SHP77 treated with DMSO at 0.1 percent for 48 hours (cell line): Measurements from ENCODE around the gene VAV2.

Source experiments
- DNase-seq: peaks from one replicate; lab custom pipeline; 2025; lab: John Stamatoyannopoulos, UW

The VAV2 gene

DNA sequence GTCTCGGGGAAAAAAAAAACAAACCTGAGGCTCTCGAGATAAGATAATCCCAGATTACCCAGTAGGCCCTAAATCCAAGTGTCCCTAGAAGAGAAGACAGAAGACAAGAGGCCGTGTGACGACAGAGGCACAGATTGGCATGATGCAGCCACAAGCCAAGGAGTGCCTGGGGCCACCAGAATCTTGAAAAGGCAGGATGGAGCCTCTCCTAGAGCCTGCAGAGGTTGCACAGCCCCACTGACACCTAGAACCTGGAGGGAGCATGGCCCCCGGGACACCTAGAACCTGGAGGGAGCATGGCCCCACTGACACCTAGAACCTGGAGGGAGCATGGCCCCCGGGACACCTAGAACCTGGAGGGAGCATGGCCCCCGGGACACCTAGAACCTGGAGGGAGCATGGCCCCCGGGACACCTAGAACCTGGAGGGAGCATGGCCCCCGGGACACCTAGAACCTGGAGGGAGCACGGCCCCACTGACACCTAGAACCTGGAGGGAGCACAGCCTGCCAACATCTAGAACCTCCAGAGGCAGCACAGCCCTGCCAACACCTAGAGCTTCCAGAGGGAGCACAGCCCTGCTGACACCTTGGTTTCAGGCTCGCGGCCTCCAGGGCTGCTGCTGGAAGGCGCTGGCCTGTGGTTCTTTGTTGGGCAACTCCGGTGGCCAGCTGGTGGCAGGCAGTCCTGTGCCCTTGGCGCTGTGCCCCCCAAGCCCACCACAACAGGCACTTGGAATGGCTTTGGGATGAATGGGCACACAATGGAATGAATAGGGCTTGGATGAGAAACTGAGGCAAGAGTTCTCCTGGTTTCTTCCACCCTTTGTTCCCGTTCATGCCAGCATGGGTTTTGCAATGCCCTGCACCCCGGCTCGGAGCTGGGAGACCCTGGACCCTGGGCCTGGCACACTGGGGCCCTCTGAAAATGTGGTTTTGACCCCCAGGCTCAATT, 39.2 kb downstream of the VAV2 start:
- DNase-seq, result no peak

DNA sequence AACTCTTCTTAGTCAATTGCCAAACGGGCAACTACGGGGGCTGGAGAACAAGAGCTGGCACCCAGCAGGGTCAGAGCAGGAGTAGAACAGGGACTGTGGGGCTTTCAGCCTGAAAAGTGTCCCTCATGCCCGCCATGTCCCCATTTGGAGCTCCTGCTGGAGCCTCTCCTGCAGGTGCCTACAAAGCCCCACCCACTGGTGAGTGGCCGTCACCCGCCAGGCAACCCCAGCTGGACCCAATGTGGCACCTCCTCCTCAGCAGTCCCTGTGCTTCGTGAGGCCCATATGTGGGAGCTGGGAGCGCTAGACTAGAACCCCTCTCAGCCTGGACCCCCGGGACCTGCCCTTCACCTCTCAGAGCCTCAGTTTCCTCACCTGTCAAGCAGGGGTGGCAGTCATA, 40.9 kb downstream of the VAV2 start:
- no peak for DNase-seq

- DNase-seq, result no peak
Observed at GRCh38 chr9:133950629-133951111, 41.5 kb downstream of the VAV2 start.

DNA sequence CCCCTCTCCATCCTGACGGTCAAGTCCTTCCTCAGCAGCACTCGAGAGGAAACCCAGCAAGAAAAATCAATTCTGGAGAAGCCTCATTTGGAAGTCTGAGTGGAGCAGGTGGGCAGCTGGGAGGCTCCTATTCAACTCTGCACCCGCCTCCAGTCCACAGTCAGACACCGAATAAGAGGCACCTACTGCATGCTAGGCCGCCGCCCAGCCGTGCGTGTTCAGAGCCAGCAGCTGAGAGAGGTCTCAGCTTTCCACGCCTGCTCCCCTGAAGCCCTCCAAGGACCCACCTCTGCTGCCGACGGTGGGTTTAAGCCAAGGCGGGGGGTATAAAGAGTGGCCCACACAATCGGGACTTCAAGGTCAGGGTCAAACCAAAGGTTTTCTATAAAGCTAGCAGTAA, 41.9 kb downstream of the VAV2 start:
- DNase-seq, result peak; percentile 67

DNA sequence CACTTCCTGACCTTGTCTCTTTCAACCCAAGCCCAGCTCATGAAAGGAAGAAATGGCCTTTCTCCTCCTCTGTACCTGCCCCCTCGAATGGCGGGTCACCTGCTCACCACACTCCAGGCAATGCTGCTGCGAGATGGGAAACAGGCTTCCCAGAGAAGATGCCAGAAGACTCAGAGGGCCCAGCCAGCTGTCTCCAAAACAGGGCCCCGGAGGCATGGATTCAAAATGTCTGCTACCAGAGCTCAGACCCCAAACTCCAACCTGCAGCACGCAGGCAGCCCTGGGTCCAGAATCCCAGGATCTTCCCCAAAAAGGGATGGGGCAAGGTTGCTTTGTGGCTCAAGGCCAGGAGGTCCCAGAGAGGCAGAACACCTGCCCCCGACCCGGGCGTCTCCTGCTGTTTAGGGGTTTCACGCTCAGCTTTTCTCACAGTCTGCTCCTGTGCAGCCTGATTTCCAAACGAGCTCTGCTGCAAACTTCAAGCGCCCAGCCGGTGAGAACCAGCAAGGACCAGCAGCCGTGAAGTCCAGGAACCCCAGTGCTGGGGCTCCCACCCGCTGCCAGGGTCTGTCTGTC, 42.5 kb downstream of the VAV2 start:
- no peak for DNase-seq

GRCh38 chr9:133948561-133949485, 43.3 kb downstream of the VAV2 start:
- DNase-seq, result no peak

DNA sequence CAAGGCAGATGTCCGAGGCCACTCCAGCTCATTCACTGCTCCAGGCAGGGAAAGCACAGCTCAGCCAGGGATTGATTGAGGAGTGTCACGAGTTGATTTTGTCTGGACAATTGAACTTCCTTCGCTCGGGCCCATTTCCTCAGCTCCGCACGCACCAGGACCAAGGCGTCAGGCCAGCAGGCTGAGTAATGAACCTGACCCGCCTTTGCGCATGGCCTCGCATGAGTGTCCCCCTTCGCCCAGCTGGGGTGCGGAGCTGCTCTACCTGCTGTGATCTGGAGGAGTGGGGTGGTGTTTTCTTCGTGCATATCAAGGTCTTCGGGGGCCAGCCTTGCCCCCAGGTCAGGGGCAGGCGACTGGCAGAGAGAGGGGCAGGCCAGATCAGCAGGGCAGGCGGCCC, 44.0 kb downstream of the VAV2 start:
- no peak for DNase-seq

- no peak for DNase-seq
Observed at GRCh38 chr9:133946840-133947486, 45.2 kb downstream of the VAV2 start.

- no peak for DNase-seq
Observed at GRCh38 chr9:133945977-133946753, 46.0 kb downstream of the VAV2 start.

- DNase-seq, result no peak
Observed at GRCh38 chr9:133945314-133945975, 46.7 kb downstream of the VAV2 start.

GRCh38 chr9:133944746-133945135, 47.4 kb downstream of the VAV2 start:
- no peak for DNase-seq

- DNase-seq, result no peak
Observed at GRCh38 chr9:133943781-133944745, 48.1 kb downstream of the VAV2 start.

DNA sequence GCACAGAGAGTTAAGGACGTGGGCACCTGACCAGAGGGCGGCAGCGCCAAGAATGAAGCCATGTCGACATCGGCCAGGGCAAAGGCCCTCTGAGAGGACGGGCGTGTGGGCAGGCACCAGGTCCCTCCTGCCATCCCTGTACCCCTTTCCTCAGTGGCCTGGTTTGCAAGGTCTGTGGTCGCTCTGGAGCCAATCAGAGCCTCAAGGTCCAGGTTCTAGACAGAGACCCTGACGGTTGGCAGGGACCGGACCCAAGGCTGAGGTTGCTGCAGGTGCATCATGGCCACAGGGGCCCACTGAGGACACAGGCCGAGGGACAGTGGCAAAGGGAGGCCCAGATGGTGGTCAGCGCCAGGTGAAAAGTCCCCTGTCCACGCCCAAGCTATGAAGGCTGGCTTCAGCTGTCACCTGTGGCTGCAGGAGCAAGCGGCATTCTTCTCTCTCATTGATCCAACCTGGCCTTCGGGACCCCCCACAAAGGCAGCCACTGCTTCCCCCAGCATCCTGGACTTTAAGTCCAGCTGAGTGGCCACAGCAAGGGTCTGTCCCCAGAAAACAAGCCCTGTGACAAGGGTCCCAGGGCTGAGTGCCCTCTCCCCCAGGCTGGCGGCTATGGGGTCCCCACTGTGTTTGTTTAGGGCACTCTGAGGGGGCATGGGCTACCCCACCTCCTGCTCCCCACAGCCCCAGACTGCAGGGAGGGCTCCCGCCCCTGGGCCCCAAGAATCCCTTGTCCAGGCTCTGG, 48.9 kb downstream of the VAV2 start:
- DNase-seq, result no peak

DNA sequence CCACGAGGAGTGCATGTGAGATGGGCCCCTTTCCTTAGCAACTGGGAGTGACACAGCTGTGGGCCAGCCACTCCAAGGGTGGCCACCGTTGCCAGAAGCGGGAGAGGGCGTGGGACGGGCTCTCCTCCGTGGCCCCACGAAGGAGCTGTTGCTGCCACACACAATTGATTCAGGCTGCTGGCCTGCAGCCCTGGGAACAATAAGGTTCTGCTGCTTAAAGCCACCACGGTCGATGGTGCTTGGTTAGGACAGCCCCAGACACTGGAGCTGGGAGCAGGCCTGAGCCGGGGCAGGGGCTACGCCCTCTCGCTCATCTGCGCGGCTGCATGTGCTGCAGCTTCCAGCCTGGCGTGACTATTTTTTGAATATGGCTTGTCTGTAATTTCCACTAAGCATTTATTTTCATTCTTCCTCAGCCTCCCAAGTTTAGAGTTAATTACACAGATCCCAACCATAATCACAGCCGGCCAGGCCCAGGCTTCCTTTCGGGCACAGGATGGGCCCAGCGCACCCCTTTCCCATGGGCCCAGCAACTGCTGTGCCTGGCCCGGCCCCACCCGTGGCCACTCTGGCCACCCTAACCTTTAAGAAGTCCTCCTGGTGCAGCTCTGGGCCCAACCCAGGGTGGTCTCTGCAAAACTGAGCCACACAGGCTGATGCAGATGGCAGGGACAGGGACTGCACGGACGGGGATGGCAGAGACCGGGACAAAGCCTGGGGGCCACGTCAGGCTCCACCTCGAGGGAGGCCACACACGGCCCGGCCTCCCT, 49.7 kb downstream of the VAV2 start:
- no peak for DNase-seq

DNA sequence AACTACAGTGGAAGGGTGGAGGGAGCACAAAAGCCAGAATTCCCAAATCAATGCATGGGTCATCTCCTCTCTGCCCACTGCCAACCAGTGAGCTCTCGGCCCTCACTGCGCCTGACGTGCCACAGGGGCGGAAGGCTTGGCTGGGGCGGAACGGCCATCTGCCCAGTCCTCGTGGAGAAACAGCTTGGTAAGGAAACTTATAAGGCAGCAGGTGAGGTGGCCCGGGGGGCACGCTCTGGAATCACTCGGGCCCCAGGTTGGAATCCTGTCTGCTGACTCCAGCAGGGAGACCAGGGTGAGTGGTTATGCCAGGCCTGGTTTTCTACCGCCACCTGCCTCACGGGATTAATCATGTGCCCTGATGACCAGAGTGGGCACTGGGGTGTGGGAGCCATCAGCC, 52.3 kb downstream of the VAV2 start:
- DNase-seq, result no peak

DNA sequence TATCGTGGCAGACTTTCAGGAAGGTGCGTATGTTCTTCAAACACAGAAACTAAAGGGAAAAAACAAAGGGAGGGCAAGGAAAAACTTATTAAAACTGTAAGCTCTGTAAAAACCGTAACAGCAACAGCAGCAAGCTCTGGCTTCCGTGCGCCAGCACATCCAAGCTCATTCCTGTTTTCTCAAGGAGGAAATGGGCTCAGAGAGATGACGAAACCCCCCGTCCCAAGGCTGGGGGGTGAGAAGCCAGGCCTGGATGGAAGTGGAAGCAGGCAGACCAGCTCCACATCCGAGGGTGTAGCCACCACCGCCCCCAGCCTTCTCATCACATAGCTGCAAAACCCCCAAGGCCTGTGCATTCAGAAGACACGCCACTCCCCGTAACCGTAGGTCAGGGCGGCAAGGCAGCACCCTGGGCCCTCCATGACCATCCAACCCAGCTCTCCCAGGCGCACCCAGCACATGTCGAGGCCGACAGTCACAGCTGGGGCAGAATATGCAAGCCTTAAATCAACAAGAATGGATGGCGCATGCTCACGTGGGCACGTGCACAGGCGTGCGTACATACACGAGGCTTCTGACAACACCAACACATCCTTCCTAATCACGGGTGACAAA, 52.8 kb downstream of the VAV2 start:
- DNase-seq, result no peak

DNA sequence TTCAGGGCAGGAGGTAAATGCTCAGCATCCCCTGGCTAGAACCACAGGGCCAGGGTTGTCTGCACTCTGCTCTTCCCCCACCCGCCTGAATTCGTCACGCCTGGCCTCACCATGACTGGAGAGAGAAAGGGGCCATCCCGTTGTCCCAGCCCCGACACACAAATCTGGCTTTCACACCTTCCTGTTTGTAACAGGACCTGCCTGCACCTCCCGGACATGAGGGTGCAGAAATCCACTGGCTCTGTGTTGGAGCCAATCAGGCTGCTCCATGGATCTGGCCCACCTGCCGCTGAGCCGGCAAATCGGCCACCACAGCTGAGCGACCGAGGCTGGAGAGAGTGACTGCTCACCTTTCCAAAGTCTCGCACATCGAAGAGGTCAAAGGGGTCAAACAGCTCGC, 53.4 kb downstream of the VAV2 start:
- DNase-seq, result no peak
